ENCODE results near the gene GALNT17.

- TF ChIP-seq CTCF (IDR thresholded peaks at IDR 0.05) (no peak), POLR2A (IDR thresholded peaks at IDR 0.05) (no peak)
These were observed 197.2 kb downstream of the GALNT17 start for GRCh38 chr7:71329030-71329660.

Measured in breast epithelium (tissue), 3 donors.